ENCODE measurements around the gene BUD31. TPM values are rescaled to one million over a fixed set of nuclear protein-coding genes. Genes with fewer than 3 reads are reported as not detected.

The BUD31 gene
- 93.7 and 113 TPM in 2 replicates for total RNA-seq

DNA sequence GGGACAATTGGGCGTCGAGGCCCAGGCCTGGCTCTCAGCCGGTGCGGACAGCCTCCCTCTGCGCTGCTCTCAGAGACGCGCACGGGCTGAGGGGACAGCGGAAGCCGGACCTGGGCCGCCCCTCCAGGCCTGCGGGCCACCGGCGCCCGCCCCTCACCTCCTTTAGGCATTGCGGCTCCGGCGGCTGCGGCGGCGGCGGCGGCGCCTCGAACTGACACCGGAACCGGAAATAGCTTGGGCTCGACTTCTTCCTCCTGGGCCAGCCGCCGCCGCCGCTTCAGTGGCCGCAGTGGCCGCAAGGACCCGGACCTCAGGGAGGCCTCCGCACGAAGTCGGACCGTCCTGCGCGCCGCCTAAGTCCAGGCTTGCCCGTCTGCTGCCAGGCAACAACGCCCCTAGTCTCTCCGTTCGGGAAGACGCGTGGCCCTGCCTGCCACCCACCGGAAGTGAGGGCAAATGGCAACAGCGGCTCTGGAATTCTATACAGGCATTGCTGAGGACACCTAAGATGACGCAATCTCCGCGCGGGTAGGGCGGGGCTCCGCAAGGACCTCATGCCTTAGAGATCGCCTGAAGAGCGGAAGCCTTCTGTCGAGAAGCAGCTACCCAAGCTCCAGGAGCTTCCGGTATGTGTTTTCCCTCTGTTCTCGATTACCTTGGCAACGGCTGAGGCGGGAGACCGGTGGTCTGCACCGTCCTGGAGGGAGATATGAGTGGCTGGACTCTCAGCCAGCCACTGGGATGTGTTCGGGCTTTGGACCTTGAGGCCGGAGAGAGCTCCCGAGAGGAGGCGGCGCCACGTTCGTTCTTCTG, at the start of gene BUD31, which contains the start of gene PDAP1:
Gene BUD31 (plus strand): TSS at position 591 of the 813 bp plus-strand sequence. CDS start 2,124 bp downstream, outside the sequence.
Gene PDAP1 (minus strand): TSS at position 219 of the 813 bp plus-strand sequence. CDS start 49 bp downstream, at position 170.
- Mint-ChIP-seq H3K36me3 (ENCODE audit: low read depth) (peaks cover 60% of the 10 kb centered on the region), H3K27me3 (no peaks in the 10 kb centered on the region), H3K4me3 (peak within 1 kb of the TSS; percentile 100), H3K9me3 (no peaks in the 10 kb centered on the region), H3K27ac (peak within 1 kb of the TSS; percentile 99), H3K4me1 (peaks cover 55% of the 10 kb centered on the region)
- POLR2A ChIA-PET, result interaction anchor here (0.5 to 5.0 kb wide), 37 partner anchors 8 to 1178 kb away, joined by 3 to 189 read pairs (median 4); partner anchors contain the start of genes ARPC1A, ARPC1B, ATP5MF and CPSF4
- intact Hi-C loops (cut with micrococcal nuclease), result loop anchor here (1.0 to 10.0 kb wide), 12 partner anchors 15 to 264 kb away; partner anchors contain the start of genes ARPC1A, ARPC1B, ATP5MF and CPSF4
- peak; percentile 96 for DNase-seq
- ATAC-seq (ENCODE audit: low read depth), result peak; percentile 88
- CTCF ChIA-PET, result interaction anchor here (0.8 to 2.0 kb wide), 7 partner anchors 10 to 43 kb away, joined by 3 to 5 read pairs (median 3); no protein-coding TSS in a partner anchor
- no peak for TF ChIP-seq CTCF (IDR thresholded peaks at IDR 0.05)

DNA sequence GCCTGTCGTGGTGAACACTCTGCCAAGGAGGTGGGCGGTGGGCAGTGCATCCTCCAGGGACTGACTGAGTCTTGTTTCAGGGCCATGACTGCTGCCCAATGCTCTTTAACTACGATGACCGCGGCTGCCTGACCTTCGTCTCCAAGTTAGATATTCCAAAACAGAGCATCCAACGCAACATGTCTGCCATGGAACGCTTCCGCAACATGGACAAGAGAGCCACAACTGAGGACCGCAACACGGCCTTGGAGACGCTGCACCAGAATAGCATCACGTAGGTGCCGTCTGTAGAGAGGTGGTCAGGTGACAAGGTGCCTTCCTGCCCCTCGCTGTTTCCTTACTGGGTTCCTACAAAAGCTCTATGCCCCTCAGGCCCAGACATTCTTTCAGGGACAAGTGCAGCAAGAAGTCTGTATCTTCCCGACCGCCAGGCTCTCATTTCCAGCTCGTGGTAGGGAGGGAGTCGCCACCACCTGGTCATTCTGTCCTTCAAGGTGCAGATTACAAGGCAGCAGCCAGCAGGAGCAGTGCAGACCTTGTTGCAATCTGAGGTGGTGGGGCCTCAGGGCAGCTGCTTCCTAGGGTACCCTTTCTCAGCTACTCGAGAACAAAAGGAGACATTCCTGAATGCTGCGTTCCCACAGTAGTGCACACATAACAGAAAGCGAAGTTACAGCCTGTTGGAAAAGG, 49.2 kb upstream of the BUD31 start:
- ATAC-seq (ENCODE audit: low read depth), result no peak
- CTCF ChIA-PET, result no interaction called here
- intact Hi-C loops (cut with micrococcal nuclease), result no loop called here
- POLR2A ChIA-PET, result no interaction called here
- Mint-ChIP-seq H3K9me3 (no peaks in the 10 kb centered on the region), H3K27me3 (no peaks in the 10 kb centered on the region), H3K36me3 (ENCODE audit: low read depth) (peaks cover 82% of the 10 kb centered on the region), H3K4me1 (no peaks in the 10 kb centered on the region), H3K27ac (no peak overlapping the region), H3K4me3 (no peak overlapping the region)
- DNase-seq, result no peak
- no peak for TF ChIP-seq CTCF (IDR thresholded peaks at IDR 0.05)

DNA sequence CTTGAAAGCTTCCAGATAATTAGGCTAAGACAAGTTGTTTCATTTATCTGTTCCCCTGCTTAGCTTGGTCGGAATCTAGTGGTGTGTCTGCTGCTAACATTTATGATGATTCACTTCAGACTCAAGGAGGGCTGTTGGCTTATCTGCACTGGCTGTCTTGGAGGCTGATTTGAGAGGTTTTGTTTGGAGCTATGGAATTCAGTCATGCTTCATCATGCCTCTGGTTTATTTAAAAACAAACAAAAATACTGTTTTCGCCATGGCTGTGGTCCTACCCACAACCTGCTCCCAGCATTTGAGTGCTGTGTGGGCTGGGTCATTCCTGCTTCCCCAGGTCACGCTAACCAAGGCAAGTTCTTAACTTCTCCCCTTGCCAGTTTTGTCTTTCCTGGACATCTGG, 46.0 kb upstream of the BUD31 start:
- no peak overlapping the region for H3K4me3 Mint-ChIP-seq
- ChIA-PET CTCF (interaction anchor here (0.6 to 1.4 kb wide), 2 partner anchors 53 to 97 kb away, joined by 4 to 5 read pairs; no protein-coding TSS in a partner anchor), POLR2A (interaction anchor here (0.7 kb wide), 3 partner anchors 13 to 27 kb away, joined by 5 to 7 read pairs (median 5); no protein-coding TSS in a partner anchor)
- no peak for TF ChIP-seq CTCF (IDR thresholded peaks at IDR 0.05)
- H3K27ac Mint-ChIP-seq, result no peak overlapping the region
- DNase-seq (no peak), ATAC-seq (ENCODE audit: low read depth) (no peak)
- intact Hi-C loops (cut with micrococcal nuclease), result no loop called here
- peaks cover 80% of the 10 kb centered on the region for H3K36me3 Mint-ChIP-seq (ENCODE audit: low read depth)
- H3K9me3 Mint-ChIP-seq, result no peaks in the 10 kb centered on the region
- no peaks in the 10 kb centered on the region for H3K27me3 Mint-ChIP-seq
- H3K4me1 Mint-ChIP-seq, result no peaks in the 10 kb centered on the region

DNA sequence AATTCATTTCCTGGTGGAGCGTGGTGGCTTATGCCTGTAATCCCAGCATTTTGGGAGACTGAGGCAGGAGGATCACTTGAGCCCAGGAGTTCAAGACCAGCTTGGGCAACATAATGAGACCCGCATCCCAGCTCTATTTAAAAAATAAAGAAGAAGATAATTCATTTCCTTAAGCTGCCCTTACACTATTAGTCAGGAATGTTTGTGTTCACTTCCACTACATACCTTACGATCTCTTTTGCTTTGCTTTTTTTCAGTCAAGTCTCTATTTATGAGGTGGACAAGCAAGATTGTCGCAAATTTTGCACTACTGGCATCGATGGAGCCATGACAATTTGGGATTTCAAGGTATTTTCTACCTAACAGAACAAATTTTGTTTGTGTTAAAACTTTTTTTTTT, 45.5 kb upstream of the BUD31 start:
- no peak for DNase-seq
- H3K9me3 Mint-ChIP-seq, result no peaks in the 10 kb centered on the region
- no peak overlapping the region for H3K27ac Mint-ChIP-seq
- H3K4me3 Mint-ChIP-seq, result no peak overlapping the region
- POLR2A ChIA-PET, result interaction anchor here (0.7 kb wide), 3 partner anchors 13 to 28 kb away, joined by 5 to 7 read pairs (median 5); no protein-coding TSS in a partner anchor
- no peaks in the 10 kb centered on the region for H3K27me3 Mint-ChIP-seq
- no peak for TF ChIP-seq CTCF (IDR thresholded peaks at IDR 0.05)
- no peaks in the 10 kb centered on the region for H3K4me1 Mint-ChIP-seq
- H3K36me3 Mint-ChIP-seq (ENCODE audit: low read depth), result peaks cover 75% of the 10 kb centered on the region
- intact Hi-C loops (cut with micrococcal nuclease), result no loop called here
- ATAC-seq (ENCODE audit: low read depth), result no peak
- CTCF ChIA-PET, result interaction anchor here (0.6 kb wide), 1 partner anchor 97 kb away, joined by 4 read pairs; no protein-coding TSS in a partner anchor
